Mesenchymal stem cell (in vitro differentiated cells and primary cell): Measurements from ENCODE around the gene UNC80.

Experiments
- DNase-seq: peaks from one replicate; pipeline ENCODE4 v3.0.0-alpha.2; 2013
- H2AFZ ChIP-seq: one replicate; pipeline ENCODE4 v1.6.1; 2013; ENCODE audit warnings: low read depth, mild to moderate bottlenecking, control low read depth, inconsistent platforms, low read length, moderate library complexity
- H2AK5ac ChIP-seq: 2 replicates; pipeline ENCODE4 v1.6.1; 2013; ENCODE audit warnings: low read length, moderate library complexity, mild to moderate bottlenecking, inconsistent platforms; ENCODE audit not compliant: severe bottlenecking
- H2BK120ac ChIP-seq: one replicate; pipeline ENCODE4 v1.6.1; 2013; ENCODE audit warnings: low read depth, mild to moderate bottlenecking, inconsistent platforms, low read length, moderate library complexity
- H2BK12ac ChIP-seq, 2 experiments: one replicate each; pipeline ENCODE4 v1.6.1; 2013; ENCODE audit warnings: inconsistent platforms in 2 of 2, low read length in 2 of 2, mild to moderate bottlenecking in 2 of 2, moderate library complexity in 2 of 2, control low read depth in 1 of 2
- H2BK15ac ChIP-seq: one replicate; pipeline ENCODE4 v1.6.1; 2013; ENCODE audit warnings: mild to moderate bottlenecking, low read depth, inconsistent platforms; ENCODE audit not compliant: poor library complexity, severe bottlenecking
- H2BK5ac ChIP-seq: 2 replicates; pipeline ENCODE4 v1.6.1; 2013; ENCODE audit warnings: low read depth, mild to moderate bottlenecking, low read length, control low read depth, inconsistent platforms; ENCODE audit not compliant: poor library complexity, severe bottlenecking
- H3K14ac ChIP-seq, 2 experiments: one replicate each; pipeline ENCODE4 v1.6.1; 2013; ENCODE audit warnings: inconsistent platforms in 2 of 2, low read length in 2 of 2, control low read depth in 1 of 2, mild to moderate bottlenecking in 1 of 2, moderate library complexity in 1 of 2
- H3K18ac ChIP-seq, 2 experiments: one replicate each; pipeline ENCODE4 v1.6.1; 2013; ENCODE audit warnings: inconsistent platforms in 2 of 2, low read length in 2 of 2, control low read depth in 1 of 2, low read depth in 1 of 2, mild to moderate bottlenecking in 1 of 2
- H3K23ac ChIP-seq, 2 experiments: one replicate each; pipeline ENCODE4 v1.6.1; 2013; ENCODE audit warnings: inconsistent platforms in 2 of 2, low read length in 2 of 2, mild to moderate bottlenecking in 2 of 2, moderate library complexity in 2 of 2, control low read depth in 1 of 2
- H3K27ac ChIP-seq: 2 replicates; pipeline ENCODE4 v1.5.1; 2013; ENCODE audit warnings: mild to moderate bottlenecking, moderate library complexity, low read length, control low read depth, inconsistent platforms; ENCODE audit not compliant: poor library complexity, severe bottlenecking
- H3K27me3 ChIP-seq, 2 experiments: 2 replicates each; pipeline versions ENCODE4 v1.6.1 to v1.7.0; 2013; ENCODE audit warnings: low read length in 2 of 2, mild to moderate bottlenecking in 2 of 2, moderate library complexity in 2 of 2, control low read depth in 1 of 2, inconsistent platforms in 1 of 2; ENCODE audit not compliant: control insufficient read depth in 1 of 2, insufficient read depth in 1 of 2
- H3K36me3 ChIP-seq, 2 experiments: 2 replicates each; pipeline versions ENCODE4 v1.6.1 to v1.7.0; 2013; ENCODE audit warnings: low read length in 2 of 2, control low read depth in 1 of 2, inconsistent platforms in 1 of 2, low read depth in 1 of 2, mild to moderate bottlenecking in 1 of 2; ENCODE audit not compliant: insufficient read depth in 2 of 2, control insufficient read depth in 1 of 2
- H3K4ac ChIP-seq, 2 experiments: one replicate each; pipeline ENCODE4 v1.6.1; 2013; ENCODE audit warnings: inconsistent platforms in 2 of 2, low read length in 2 of 2, mild to moderate bottlenecking in 2 of 2, moderate library complexity in 2 of 2, control low read depth in 1 of 2, low read depth in 1 of 2
- H3K4me1 ChIP-seq: 2 replicates; pipeline ENCODE4 v1.6.1; 2013; ENCODE audit warnings: low read depth, low read length, control low read depth; ENCODE audit not compliant: control insufficient read depth, insufficient read depth
- H3K4me2 ChIP-seq: 2 replicates; pipeline ENCODE4 v1.6.1; 2013; ENCODE audit warnings: low read length, mild to moderate bottlenecking, inconsistent platforms; ENCODE audit not compliant: poor library complexity, severe bottlenecking
- H3K4me3 ChIP-seq, 2 experiments: 2 replicates each; pipeline versions ENCODE4 v1.5.1 to v1.7.0; 2013; ENCODE audit warnings: low read length in 2 of 2, mild to moderate bottlenecking in 2 of 2, control low read depth in 1 of 2, low read depth in 1 of 2; ENCODE audit not compliant: insufficient read depth in 1 of 2
- H3K79me1 ChIP-seq: replicated peaks from 2 replicates; pipeline ENCODE4 v1.6.1; 2013; ENCODE audit warnings: mild to moderate bottlenecking, control low read depth, low read length, inconsistent platforms; ENCODE audit not compliant: poor library complexity, severe bottlenecking
- H3K9ac ChIP-seq: 2 replicates; pipeline ENCODE4 v1.7.0; 2013; ENCODE audit warnings: mild to moderate bottlenecking, low read length, moderate library complexity
- H3K9me3 ChIP-seq: 2 replicates; pipeline ENCODE4 v1.7.0; 2013; ENCODE audit warnings: mild to moderate bottlenecking, low read length; ENCODE audit not compliant: control insufficient read depth
- H4K8ac ChIP-seq: one replicate; pipeline ENCODE4 v1.6.1; 2013; ENCODE audit warnings: inconsistent platforms, mild to moderate bottlenecking, low read length, moderate library complexity
- H4K91ac ChIP-seq: one replicate; pipeline ENCODE4 v1.6.1; 2013; ENCODE audit warnings: mild to moderate bottlenecking, low read length, inconsistent platforms
- WGBS: methylation state at CpG from one replicate; pipeline ENCODE4 v1.1.7; 2013; ENCODE audit warnings: mixed read lengths; 5-methylcytosine and 5-hydroxymethylcytosine counted together

UNC80 gene

DNA sequence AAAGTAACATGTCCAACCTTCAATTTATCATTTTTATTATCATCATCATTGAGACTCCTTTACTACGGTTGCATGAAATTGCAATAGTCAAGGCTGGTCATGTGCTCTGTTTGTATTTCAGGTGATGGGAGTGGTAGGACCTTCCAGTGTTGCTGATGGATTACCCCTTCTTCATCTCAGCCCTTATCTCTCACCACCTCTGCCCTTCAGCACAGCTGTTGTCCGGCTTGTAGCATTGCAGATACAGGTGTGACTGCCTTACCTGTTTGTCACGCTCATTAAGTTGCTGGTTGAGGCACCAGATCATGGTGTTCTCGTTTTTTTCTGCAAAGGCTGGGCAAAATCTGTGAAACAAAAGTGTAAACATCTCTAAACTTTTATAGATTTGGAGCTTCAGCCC is 199.1 kb downstream of the UNC80 start:
- no peaks in the 10 kb centered on the region for H3K4me1 ChIP-seq
- no peaks in the 10 kb centered on the region for H3K27me3 ChIP-seq
- no peak for DNase-seq
- H2BK15ac ChIP-seq: no peak overlapping the region
- H2AFZ ChIP-seq: no peak overlapping the region
- no peak overlapping the region for H3K14ac ChIP-seq
- no peak overlapping the region for H3K23ac ChIP-seq
- H2AK5ac ChIP-seq: no peak overlapping the region
- H3K9ac ChIP-seq: no peak overlapping the region
- H3K27ac ChIP-seq: no peak overlapping the region
- no peaks in the 10 kb centered on the region for H3K9me3 ChIP-seq
- no peaks in the 10 kb centered on the region for H3K79me1 ChIP-seq
- no peak overlapping the region for H2BK5ac ChIP-seq
- no peaks in the 10 kb centered on the region for H3K36me3 ChIP-seq
- H2BK12ac ChIP-seq: no peak overlapping the region
- no peak overlapping the region for H3K4me3 ChIP-seq
- H4K91ac ChIP-seq: no peak overlapping the region
- no peak overlapping the region for H2BK120ac ChIP-seq
- H3K4me2 ChIP-seq: no peak overlapping the region
- no peak overlapping the region for H3K4ac ChIP-seq
- no peak overlapping the region for H3K18ac ChIP-seq
- H4K8ac ChIP-seq: no peak overlapping the region
- 59% methylated on average over 3 of the region's 4 CpGs for WGBS

DNA sequence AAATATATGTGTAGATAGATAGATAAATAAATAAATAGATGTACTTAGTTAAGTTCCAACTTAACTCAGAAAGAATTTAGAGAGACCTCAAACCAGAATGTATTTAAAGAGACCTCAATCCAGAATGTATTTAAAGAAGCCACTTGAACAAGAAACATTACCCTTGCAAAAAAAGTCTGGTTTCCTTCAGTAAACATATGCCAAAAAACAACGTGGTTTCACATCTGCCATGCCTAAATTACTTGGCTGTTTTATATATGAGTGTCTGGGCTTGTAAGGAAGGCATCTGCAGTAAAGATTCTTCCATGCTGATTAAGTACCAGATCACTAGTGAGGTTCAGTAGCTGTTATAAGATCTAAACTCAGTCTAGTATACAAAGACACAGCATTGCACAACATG is 201.7 kb downstream of the UNC80 start:
- no peak overlapping the region for H3K27ac ChIP-seq
- no peak overlapping the region for H3K4me2 ChIP-seq
- WGBS: 0% methylated on average over 1 of the region's 1 CpG
- no peaks in the 10 kb centered on the region for H3K27me3 ChIP-seq
- H3K4me1 ChIP-seq: peaks cover 3% of the 10 kb centered on the region
- no peak overlapping the region for H2BK120ac ChIP-seq
- H4K8ac ChIP-seq: no peak overlapping the region
- no peak overlapping the region for H3K23ac ChIP-seq
- no peak overlapping the region for H2BK5ac ChIP-seq
- H2AK5ac ChIP-seq: no peak overlapping the region
- no peak overlapping the region for H3K9ac ChIP-seq
- no peak overlapping the region for H3K4me3 ChIP-seq
- no peak overlapping the region for H2BK15ac ChIP-seq
- H3K18ac ChIP-seq: no peak overlapping the region
- H3K14ac ChIP-seq: no peak overlapping the region
- peak; percentile 14 for DNase-seq
- H3K79me1 ChIP-seq: no peaks in the 10 kb centered on the region
- no peak overlapping the region for H2AFZ ChIP-seq
- H3K4ac ChIP-seq: no peak overlapping the region
- H4K91ac ChIP-seq: no peak overlapping the region
- no peaks in the 10 kb centered on the region for H3K9me3 ChIP-seq
- H2BK12ac ChIP-seq: no peak overlapping the region
- no peaks in the 10 kb centered on the region for H3K36me3 ChIP-seq

DNA sequence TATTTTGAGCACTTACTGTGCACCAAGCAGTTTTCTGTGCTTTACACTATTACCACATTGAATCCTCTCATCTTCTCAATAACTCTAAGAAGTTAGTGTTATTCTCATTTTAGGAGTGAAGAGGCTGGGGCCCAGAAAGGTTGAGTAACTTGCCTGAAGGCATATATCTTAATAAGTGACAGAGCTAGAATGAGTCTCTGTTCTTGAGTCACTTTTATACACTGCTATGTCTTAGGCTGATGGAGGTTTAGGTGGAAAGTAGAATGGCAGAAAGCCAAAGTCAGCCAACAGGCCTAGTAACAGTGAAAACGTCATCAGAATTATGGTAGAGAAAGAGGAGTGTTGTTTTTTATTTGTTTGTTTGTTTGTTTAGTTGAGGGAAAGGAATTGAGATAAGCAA is 202.9 kb downstream of the UNC80 start:
- no peak overlapping the region for H3K18ac ChIP-seq
- no peak overlapping the region for H3K14ac ChIP-seq
- H2AFZ ChIP-seq: no peak overlapping the region
- H4K8ac ChIP-seq: no peak overlapping the region
- 42% methylated on average over 1 of the region's 1 CpG for WGBS
- no peaks in the 10 kb centered on the region for H3K27me3 ChIP-seq
- H3K27ac ChIP-seq: no peak overlapping the region
- H2AK5ac ChIP-seq: no peak overlapping the region
- no peaks in the 10 kb centered on the region for H3K79me1 ChIP-seq
- H2BK5ac ChIP-seq: no peak overlapping the region
- H2BK12ac ChIP-seq: no peak overlapping the region
- H3K9me3 ChIP-seq: no peaks in the 10 kb centered on the region
- H4K91ac ChIP-seq: no peak overlapping the region
- H3K9ac ChIP-seq: no peak overlapping the region
- peaks cover 3% of the 10 kb centered on the region for H3K4me1 ChIP-seq
- no peak overlapping the region for H2BK120ac ChIP-seq
- no peak overlapping the region for H3K23ac ChIP-seq
- H3K36me3 ChIP-seq: no peaks in the 10 kb centered on the region
- DNase-seq: no peak
- no peak overlapping the region for H3K4me2 ChIP-seq
- H3K4ac ChIP-seq: no peak overlapping the region
- H2BK15ac ChIP-seq: no peak overlapping the region
- no peak overlapping the region for H3K4me3 ChIP-seq

DNA sequence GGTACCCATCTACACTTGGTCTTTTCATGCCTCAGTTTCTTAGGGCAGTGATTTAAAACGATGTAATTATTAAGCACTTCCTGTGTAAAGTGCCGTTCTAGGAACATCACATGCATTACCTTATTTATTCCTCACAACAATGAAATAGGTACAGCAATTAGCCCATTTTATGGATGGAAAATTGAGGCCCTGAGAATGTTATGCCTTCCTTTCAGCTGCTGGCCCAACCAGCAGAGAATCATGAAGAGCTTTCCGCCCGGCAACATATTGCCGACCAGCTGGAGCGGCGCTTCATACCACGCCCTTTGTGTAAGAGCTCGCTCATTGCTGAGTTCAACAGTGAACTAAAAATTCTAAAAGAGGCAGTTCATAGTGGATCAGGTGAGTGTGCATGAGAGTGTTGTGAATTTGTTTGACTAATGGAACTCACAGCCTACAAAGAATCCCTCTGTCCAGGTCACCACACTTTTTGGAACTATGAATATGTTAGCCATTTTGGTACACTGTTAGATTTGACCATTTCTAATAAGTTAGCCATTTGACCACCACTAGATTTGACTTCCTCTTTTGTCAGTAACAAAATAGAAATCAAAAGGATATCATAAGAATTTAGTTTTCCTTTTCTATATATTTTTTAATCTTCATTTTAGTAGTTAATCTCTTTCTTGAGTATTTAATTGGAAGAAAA is 205.2 kb downstream of the UNC80 start:
- no peak overlapping the region for H4K8ac ChIP-seq
- no peak overlapping the region for H3K27ac ChIP-seq
- no peak overlapping the region for H3K14ac ChIP-seq
- H2AFZ ChIP-seq: no peak overlapping the region
- 89% methylated on average over 9 of the region's 9 CpGs for WGBS
- no peak overlapping the region for H3K4ac ChIP-seq
- no peak overlapping the region for H2BK5ac ChIP-seq
- no peak overlapping the region for H3K23ac ChIP-seq
- H3K79me1 ChIP-seq: no peaks in the 10 kb centered on the region
- H3K27me3 ChIP-seq: no peaks in the 10 kb centered on the region
- no peak overlapping the region for H2BK15ac ChIP-seq
- no peak overlapping the region for H3K9ac ChIP-seq
- H3K4me1 ChIP-seq: peaks cover 3% of the 10 kb centered on the region
- H2AK5ac ChIP-seq: peak overlapping the region; percentile 70
- no peak overlapping the region for H2BK12ac ChIP-seq
- no peaks in the 10 kb centered on the region for H3K36me3 ChIP-seq
- no peak overlapping the region for H3K4me3 ChIP-seq
- H2BK120ac ChIP-seq: no peak overlapping the region
- H4K91ac ChIP-seq: no peak overlapping the region
- no peak overlapping the region for H3K18ac ChIP-seq
- no peak for DNase-seq
- no peaks in the 10 kb centered on the region for H3K9me3 ChIP-seq
- H3K4me2 ChIP-seq: no peak overlapping the region
